NCI-H2107 (cell line): ENCODE data around the gene CNDP2.
"Not testable (repeated sequence)": the region's sequence is repeated elsewhere in the genome, so short reads cannot be mapped to it uniquely, and the experiment has no call there.

Experiments
- DNase-seq: peaks from one replicate; lab custom pipeline; 2025; lab: John Stamatoyannopoulos, UW

Gene CNDP2

DNA sequence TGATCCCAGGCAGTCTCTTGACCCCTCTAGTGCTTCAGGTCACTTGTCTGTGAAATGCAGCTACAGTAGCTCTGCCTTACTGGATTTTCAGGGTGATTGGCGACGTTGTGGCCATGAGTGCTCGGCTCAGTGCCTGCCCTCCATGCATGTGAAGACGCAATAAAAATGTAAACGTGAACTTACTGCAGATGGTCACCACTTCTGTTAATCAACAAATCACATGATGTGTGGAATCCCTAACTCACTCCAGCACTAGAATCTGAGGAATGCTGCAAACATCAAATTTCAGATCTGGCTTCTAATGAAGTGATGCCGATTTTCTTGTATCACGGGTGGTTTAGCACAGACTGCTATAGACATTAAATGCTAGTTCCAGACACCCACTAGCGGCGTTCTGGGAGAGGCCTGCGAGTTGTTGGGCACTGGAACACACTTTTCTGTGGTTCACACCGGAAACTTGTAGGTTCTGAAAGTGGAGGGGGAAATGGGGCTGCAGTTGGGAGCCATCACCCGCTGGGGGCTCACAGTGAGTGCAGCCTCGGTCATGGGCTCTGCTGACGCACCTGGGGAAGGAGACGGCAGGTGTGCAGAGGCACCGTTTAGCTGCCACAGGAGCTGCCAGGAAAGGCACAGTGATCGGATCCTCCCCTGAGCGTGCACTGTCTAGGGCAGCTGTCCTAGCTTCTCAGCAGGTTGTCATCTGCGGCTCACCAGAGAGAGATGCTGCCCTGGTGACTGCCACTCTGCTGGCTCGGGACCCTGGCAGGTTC lies 44.7 kb downstream of the CNDP2 start:
- DNase-seq, result no peak

DNA sequence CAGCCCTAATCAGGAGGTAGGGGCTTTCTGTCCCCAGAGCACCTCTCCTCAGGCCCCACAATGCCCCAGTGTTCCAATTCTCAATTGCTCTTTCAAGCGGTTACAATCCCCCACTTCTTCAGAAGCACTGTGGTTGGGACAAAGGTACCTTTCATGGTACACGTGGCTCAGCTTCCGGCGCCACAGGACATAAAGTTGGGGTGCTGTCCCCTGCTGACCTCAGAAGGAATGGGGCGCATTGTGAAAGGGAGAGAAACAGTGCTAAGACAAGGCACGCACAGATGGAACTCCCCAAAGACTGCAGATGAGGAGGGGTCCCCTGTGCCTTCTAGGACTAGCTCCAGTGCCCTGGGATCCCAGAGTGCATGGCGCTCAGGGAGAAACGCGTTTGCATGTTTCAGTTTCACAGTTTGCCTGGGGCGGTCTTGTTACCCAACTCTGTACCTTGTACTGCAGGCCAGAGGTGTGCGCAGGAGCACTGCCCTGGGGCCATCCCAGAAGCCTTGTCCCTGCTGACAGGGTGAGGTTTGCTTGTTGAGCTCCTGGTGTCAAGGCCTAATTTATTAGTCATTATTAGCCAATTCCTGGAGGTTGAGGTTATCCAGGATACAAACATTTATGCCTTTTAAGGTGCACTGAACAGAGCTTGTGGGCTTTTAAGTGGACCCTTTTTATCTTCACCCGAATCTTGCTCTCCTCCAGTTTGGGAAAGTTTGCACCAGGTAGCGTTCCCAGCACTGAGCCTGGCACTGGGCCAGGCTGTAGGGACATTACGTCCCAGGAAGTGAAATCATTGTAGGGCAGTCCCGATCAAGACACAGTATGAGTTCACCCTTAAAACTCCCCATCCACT lies 45.8 kb downstream of the CNDP2 start:
- no peak for DNase-seq

DNA sequence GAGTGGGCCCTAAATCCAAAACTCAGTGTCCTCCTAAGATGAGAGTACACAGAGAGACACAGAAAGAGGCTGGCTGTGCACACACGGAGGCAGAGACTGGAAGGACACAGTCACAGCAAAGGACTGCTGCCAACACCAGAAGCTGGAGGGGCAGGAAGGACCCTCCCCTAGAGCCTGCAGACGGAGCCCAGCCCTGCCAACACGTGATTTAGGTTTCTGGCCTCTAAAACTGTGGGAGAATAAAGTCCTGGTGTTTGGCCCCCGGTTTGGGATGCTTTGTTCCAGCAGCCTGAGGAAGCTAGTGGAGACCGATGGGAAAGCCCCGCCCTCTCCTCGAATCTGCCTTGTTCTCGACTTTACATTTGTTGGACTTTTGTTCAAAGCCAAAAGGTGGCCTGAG lies 48.7 kb downstream of the CNDP2 start:
- no peak for DNase-seq

DNA sequence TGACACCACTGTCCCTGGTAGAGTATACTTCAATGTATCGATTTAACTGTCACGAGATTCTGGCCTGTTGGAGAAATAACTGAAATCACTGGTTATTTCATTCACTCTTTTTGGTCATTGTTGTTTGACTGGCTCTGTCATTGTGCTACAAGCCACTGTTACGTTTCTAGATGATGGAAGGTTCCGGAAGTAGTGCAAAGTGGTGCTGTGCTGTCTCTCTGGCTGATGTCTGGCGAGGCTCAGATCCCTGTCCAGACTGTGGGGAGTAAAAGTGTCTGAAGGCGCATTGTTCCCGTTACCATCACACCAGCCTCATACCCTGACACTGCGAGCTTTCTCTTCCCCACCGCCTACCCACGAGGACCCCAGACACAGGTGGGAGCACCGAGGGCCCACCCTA lies 49.8 kb downstream of the CNDP2 start:
- no peak for DNase-seq

DNA sequence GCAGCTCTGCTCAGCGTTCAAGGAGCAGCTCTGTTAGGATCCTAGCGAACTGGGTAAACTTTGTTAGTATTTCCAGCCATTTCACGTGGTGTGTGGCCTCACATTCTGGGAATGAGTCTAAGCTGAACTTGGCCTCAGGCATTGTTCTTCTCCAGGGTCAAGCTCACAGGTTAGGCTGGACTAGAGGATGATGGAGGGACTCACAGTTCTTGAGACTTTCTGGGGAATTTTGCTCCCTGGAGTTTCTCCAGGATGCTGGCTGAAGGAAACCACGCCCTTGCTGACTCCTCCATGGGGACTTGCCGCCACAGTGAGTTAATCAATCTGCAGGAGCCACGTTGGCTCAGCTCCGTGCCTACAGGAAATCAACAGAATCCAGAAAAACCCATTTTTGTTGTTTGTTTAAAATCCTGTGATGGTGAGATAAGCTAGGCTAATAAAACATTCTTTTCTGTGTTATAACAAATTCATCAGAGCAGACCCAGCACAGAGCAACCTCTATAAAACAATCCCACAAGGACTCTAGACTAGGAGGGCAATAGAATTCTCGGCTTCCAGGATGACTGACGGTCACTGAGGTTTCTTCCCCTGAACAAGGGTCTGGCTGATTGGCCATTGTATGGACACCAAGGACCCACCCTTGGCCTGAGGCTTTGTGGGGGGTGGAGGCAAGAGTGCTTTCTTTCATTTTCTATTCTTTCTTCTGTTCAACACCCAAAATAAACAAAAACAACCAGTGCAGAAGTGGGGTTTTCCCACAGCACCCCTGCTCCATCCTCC lies 50.8 kb downstream of the CNDP2 start:
- no peak for DNase-seq

DNA sequence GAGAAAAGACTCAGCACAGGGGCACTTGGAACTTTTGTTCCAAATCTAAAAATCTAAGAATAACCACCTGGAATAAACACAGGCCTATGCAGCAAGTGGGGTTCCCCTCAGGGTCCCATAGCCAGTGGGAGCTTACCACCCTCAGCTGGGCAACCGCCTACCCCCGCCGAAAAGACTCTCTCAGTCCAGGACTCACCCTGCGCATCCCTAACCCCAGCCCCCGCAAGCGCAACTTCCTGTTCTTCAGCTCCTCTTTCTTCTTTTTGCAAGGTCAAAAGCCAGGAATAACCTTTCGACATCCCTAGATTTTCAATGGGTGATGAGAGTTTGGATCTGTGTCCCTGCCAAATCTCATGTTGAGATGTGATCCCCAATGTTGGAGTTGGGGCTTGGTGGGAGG lies 51.7 kb downstream of the CNDP2 start:
- DNase-seq, result no peak

DNA sequence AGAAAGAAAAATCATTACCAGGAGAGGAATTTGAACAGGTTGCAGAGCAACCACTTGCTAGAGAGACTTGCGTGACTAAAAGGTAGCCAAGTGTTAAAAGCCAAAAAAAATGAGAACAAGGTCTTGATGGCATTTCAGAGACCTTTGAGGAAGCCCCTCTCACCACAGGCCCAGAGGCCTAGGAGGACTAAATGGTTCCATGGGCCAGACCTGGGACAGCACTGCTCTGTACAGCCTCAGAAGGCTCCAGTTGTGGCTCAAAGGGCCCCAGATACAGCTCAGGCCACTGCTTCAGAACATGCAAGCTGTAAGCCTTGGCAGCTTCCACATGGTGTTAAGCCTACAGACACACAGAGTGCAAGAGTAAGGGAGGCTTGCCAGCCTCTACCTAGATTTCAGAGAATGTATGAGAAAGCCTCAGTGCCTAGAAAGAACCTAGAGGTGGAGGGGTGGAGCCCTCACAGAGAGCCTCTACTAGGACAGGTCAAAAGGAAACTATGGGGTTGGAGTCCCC lies 53.5 kb downstream of the CNDP2 start:
- no peak for DNase-seq

DNA sequence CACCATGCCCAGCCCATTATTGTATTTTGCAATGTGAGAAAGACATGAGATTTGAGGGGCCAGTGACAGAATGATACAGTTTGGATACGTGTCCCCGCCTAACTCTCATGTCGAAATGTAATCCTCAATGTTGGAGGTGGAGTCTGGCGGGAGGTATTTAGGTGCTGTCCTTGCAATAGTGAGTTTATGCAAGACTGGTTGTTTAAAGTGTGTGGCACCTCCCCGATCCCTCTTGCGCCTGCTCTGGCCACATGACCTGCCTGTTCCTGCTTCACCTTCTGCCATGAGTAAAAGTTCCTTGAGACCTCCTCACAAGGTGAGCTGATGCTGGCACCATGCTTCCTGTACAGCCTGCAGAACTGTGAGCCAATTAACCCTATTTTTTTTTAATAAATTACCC lies 54.7 kb downstream of the CNDP2 start:
- no peak for DNase-seq

DNA sequence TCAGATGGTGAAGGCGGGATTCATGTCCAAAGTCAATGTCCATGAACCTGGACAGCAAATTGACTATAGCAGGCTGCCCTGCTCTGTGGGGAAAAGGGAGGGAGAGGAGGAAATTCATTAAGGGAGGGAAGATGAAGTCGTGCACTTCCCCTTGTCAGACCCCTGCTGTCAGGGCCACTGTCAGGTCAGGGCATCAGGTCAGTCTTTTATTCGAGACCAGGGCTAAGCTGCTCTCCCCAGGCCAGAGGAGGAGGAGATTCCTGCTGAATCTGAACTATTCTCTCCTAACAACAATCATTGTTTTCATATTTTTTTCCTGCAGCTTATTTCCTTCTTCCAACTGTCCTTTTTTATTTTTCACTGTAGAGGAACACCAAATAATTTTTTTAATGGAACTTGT lies 55.3 kb downstream of the CNDP2 start:
- no peak for DNase-seq

DNA sequence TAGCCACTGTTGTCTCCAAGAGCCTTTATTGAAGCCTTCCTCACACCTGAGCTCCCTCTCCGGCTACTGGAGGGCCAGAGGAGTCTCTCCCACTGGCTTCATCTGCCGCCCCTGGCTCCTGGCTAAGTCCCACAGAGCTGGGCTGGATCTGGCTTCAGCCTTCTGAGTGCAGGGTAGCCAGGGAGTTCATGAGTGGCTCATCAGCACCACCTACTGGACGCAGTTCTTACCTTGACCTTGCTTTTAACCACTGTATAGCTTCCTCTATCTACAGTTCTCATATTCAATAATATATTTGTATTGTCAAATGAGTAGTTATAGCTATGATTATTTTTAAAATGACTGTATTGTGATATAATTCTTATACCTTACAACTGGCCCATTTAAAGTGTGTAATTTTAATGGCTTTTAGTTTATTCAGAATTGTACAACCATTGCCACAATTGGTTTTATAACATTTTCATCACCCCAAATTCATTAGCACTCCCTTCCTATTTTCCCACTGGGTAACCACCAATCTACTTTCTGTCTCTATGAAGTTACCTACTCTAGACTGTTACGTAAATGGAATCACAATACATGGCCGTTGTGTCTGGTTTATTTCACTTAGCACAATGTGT lies 55.9 kb downstream of the CNDP2 start:
- DNase-seq, result peak; percentile 84

DNA sequence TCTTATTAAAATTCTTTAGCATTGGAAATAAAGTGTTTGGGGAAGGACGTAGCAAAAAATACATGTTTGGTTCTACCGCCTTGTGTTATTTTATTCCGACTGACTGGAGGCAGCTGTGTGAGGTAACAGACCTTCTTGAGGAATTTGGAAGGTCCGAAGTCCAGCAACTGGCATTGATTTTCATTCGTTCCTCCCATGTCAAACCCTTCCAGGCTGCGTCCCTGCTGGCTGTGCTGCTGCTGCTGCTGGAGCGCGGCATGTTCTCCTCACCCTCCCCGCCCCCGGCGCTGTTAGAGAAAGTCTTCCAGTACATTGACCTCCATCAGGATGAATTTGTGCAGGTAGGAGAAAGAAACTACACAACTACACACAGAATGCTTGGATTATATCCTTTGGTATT lies 60.0 kb downstream of the CNDP2 start:
- DNase-seq, result no peak

DNA sequence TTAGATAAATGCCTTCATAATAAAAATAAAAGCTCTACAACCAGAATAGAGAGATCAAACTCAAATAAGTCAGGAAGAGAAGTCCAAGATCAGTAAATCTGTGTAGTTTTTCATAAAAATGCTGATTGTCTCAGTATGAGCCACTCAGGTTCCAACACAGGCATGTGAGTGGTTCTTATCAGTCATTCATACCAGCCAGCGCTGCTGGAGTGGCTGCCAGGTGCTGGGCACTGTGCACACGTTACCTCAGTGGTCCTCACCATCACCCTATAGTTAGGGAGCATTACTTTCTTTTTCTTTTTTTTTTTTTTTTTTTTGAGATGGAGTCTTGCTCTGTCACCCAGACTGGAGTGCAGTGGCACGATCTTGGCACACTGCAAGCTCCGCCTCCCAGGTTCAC lies 61.9 kb downstream of the CNDP2 start:
- no peak for DNase-seq

DNA sequence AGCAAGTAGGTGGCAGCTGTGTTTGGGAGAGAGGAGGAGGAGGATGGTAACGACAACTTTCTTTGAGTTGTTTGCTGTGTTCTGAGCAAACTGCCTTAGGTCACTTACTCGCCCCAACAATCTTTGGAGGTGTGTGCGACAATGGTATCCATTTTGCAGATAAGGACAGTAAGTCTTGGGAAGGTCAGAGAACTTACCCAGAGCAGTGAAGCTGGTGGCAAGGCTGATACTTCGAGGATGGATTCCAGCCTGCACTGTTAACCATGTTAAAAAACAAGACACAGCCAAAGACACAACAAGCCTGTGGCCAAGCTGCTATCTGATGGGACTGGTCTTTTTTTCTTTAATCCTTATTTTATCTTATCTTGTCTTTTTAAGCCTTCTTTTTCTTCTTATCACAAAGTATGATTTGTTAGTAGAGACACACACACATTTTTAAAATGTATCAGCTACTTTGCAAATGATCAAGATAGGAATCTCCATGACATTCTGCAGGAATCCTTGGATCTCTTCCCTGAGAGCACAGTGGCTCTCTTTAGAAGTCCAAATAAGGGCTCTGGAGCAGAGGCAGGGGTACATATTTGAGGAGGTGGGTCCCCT lies 66.1 kb downstream of the CNDP2 start:
- no peak for DNase-seq

DNA sequence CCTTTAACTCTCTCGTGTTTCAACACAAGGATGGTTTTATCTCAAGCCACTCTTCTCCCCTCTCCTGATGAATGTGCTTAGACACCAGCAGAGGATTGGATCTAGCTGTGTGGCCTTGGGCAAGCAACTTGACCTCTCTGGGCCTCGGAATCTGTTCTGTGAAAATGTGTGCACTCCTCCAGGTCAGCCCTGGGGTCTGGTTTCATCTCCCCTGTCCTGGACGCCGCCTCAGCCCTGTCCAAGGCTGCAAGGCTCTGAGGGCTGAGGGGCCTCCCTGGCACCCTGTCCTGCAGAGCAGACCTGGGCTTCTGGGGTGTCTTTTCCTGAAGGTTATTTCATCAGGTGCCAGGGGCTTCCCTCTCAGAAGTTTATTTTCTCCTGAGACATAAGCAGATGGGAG lies 66.6 kb downstream of the CNDP2 start:
- DNase-seq, result no peak

DNA sequence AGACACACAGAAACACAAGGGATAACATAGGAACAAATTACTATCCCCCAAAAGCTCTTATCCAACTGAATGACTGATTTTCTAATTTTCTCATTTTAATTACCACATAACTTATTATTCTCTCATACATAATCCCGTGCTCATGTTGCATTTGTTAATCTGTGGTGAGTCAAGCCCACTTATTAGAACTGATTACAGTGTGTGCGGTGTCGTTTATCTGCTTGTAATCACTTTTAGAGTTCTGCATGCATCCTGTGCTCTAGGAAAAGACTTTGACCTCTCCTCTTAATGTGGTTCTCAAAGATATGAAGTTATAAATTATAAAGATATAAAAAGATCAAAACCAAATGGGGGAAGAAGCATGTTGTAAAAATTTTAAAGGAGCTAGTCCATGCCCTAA lies 67.8 kb downstream of the CNDP2 start:
- no peak for DNase-seq

DNA sequence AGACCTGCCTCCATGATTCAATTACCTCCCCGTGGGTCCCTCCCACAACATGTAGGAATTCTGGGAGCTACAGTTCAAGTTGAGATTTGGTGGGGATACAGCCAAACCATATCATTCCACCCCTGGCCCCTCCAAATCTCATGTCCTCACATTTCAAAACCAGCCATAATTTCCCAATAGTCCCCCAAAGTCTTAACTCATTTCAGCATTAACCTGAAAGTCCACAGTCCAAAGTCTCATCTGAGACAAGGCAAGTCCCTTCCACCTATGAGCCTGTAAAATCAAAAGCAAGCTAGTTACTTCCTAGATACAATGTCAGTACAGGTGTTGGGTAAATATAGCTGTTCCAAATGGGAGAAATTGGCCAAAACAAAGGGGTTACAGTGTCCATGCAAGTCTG lies 69.0 kb downstream of the CNDP2 start:
- not testable (repeated sequence) for DNase-seq

DNA sequence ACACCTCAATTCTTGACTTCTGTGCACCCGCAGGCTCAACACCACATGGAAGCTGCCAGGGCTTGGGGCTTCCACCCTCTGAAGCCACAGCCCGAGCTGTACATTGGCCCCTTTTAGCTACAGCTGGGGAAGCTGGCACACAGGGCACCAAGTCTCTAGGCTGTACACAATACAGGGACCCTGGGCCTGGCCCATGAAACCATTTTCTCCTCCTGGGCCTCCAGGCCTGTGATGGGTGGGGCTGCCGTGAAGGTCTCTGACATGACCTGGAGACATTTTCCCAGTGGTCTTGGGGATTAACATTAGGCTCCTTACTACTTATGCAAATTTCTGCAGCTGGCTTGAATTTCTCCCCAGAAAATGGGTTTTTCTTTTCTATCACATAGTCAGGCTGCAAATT lies 69.8 kb downstream of the CNDP2 start:
- not testable (repeated sequence) for DNase-seq

DNA sequence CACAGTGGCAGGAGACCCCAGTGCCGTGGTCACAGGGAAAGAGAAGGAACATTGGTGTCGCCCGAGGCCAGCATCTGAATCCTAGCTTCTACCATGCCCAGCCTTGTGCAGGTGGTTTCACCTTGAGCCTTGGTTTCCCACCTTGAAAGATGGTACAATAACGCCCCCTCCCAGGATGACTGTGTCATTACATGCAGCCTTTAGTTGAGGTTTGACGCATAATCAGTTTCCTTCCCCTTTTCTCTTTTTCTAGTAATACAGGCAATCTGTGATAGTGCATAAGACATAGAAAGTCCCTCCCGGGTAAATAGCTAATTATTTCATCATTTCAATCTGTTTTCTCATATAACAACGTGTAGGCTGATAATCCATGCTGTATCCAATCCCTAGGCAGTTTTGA lies 71.7 kb downstream of the CNDP2 start:
- DNase-seq, result no peak

DNA sequence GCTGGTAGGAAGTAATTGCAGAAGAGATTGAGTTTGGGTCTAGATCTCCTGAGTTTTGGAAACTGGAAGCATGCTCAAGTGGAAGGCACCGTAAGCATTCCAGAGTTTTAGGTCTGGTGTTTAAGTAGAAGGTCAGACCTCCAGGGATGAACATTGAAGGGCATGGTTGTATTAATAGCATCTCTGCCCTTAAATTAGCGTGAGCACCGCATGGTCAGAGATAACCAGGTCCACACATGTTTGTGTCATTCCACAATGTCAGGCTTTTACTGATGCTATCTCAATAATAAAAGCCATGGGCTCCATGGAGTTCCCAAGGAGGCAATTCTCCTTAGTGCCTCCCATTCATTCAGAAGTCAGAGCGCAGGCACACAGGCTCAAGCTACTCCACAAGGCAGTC lies 73.2 kb downstream of the CNDP2 start:
- DNase-seq, result no peak

DNA sequence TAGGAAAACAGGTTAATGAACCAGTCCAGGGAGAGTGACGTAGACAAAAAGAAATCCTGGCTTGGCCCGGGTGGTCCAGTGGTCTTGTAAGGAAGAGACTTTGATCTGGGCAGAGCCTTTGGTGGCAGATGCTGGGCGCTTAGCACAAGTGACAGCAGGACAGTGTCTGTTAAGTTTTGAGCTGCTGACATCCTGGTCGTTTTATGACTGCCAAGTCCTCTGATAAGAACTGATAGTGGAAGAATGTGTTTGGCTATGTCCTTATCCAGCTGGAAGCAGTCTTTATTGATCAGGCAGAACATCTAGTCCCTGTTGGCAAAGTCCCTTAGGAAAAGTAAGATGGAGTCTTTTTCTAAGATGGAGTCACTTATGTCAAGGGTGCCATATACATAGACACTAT lies 74.1 kb downstream of the CNDP2 start:
- DNase-seq, result no peak

DNA sequence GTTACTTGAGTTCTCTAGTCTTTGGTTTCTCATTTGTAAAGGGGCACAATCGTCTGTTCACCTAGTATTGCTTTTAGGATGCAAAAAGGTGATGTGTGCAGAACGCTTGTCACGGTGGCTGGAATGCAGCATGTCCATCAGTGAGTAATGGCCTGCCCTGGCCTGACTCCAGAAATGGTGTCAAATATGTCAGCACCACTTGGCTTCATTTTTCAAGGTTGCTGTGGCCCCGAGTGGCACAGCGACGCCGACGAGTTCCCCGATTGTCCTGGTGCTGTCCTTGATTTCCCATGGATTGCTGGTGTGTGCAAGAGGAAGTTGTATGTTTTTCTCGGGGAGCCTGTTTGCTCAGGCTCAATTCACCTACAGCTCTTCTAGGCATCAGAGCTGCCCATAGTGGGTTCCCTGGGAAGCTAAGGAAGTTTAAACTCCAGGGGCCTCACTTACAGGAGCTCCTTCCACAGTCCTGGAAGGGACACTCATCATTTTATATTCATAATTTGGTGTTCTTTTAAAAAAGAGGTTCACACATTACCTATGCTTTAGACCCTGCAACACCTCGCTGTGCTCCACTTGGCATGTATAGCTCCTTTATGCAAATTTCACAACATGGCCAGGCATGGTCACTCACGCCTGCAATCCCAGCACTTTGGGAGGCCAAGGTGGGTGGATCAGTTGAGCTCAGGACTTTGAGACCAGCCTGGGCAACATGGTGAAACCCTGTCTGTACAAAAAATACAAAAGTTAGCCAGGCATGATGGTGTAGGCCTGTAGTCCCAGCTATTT lies 75.9 kb downstream of the CNDP2 start:
- DNase-seq, result no peak
